Measurements from ENCODE around the gene EDN2. TPM values are rescaled to one million over a fixed set of nuclear protein-coding genes. Genes with fewer than 3 reads are reported as not detected.
A peak's percentile ranks its signal among the peaks of the same experiment; 100 is the strongest.

EDN2 gene
- total RNA-seq, 1 experiment from 2014 or later = 0.24 TPM

DNA sequence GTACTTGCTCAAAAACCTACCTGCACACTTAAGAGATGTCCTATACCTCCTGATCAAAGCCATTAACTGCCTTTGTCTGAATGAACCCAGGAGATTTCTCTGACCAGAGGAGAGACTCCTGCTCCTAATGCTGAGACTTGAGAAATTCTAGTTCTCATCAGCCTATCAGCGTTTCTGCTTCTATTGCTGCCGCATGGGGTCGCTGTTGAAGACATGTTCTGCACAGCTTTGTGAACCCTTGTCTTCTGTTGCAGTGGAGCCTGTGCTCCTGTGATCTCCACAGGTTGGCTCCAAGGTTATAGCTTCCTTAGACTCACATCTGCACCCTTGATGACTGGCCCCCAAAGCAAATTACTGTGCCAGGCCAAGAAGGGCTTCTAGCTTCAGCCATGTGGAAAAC is 40.2 kb downstream of the EDN2 start:
- Histone ChIP-seq H2BK20ac (ENCODE audit: low read depth, low read length, poor library complexity, severe bottlenecking) (no peak overlapping the region), H3K14ac (ENCODE audit: insufficient read depth, low read length) (no peak overlapping the region), H4K91ac (ENCODE audit: insufficient read length, low read depth, low read length) (no peak overlapping the region), H3K9ac (ENCODE audit: extremely low read depth, insufficient read length, low read length) (no peak overlapping the region), H2BK12ac (ENCODE audit: insufficient read length, low read depth, low read length) (no peak overlapping the region), H3K4me1 (ENCODE audit: insufficient read depth, low read length) (no peaks in the 10 kb centered on the region), H4K5ac (ENCODE audit: insufficient read length, low read depth, low read length) (no peak overlapping the region), H3K23me2 (ENCODE audit: insufficient read length, low read depth, low read length, poor library complexity, severe bottlenecking) (no peaks in the 10 kb centered on the region), H2BK120ac (ENCODE audit: low read depth, low read length, poor library complexity, severe bottlenecking) (no peak overlapping the region), H3K18ac (ENCODE audit: insufficient read length, low read depth, low read length) (no peak overlapping the region), H3K27me3 (ENCODE audit: insufficient read depth, low read length) (no peaks in the 10 kb centered on the region), H3K79me1 (ENCODE audit: insufficient read depth, low read depth, low read length, poor library complexity, severe bottlenecking) (no peaks in the 10 kb centered on the region), H3K27ac (ENCODE audit: insufficient read length, low read depth, low read length) (no peak overlapping the region), H4K8ac (replicated peaks; ENCODE audit: insufficient read length, low read depth, low read length) (no peak overlapping the region), H3K4me2 (ENCODE audit: insufficient read depth, insufficient read length, low read length) (no peak overlapping the region), H3K4ac (ENCODE audit: low read depth, low read length) (no peak overlapping the region), H2BK5ac (ENCODE audit: insufficient read length, low read length) (no peak overlapping the region), H2AFZ (ENCODE audit: low read length) (no peak overlapping the region), H3K79me2 (ENCODE audit: insufficient read depth, low read length) (no peaks in the 10 kb centered on the region), H3K23ac (ENCODE audit: insufficient read length, low read depth, low read length) (no peak overlapping the region), H3K56ac (ENCODE audit: insufficient read length, low read depth, low read length) (no peak overlapping the region), H2AK5ac (ENCODE audit: insufficient read length, low read length) (no peak overlapping the region), H4K20me1 (ENCODE audit: control insufficient read depth, insufficient read depth, insufficient read length) (no peaks in the 10 kb centered on the region), H2BK15ac (ENCODE audit: low read depth, low read length) (no peak overlapping the region), H3K9me3 (ENCODE audit: control insufficient read depth, low read depth, low read length) (no peaks in the 10 kb centered on the region), H3T11ph (ENCODE audit: low read length) (no peak overlapping the region)
- no peak for DNase-seq
- no peak overlapping the region for H3K4me3 Mint-ChIP-seq
- peaks cover 11% of the 10 kb centered on the region for H3K27me3 Mint-ChIP-seq (ENCODE audit: low read depth)
- TF ChIP-seq, protein P1, sequence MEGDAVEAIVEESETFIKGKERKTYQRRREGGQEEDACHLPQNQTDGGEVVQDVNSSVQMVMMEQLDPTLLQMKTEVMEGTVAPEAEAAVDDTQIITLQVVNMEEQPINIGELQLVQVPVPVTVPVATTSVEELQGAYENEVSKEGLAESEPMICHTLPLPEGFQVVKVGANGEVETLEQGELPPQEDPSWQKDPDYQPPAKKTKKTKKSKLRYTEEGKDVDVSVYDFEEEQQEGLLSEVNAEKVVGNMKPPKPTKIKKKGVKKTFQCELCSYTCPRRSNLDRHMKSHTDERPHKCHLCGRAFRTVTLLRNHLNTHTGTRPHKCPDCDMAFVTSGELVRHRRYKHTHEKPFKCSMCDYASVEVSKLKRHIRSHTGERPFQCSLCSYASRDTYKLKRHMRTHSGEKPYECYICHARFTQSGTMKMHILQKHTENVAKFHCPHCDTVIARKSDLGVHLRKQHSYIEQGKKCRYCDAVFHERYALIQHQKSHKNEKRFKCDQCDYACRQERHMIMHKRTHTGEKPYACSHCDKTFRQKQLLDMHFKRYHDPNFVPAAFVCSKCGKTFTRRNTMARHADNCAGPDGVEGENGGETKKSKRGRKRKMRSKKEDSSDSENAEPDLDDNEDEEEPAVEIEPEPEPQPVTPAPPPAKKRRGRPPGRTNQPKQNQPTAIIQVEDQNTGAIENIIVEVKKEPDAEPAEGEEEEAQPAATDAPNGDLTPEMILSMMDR (conservative IDR thresholded peaks at IDR 0.05) = peak; percentile 58
- H3K27ac Mint-ChIP-seq = no peak overlapping the region
- peaks cover 14 to 20% of the 10 kb centered on the region in 2 experiments for H3K9me3 Mint-ChIP-seq
- H3K4me1 Mint-ChIP-seq = peaks cover 9 to 16% of the 10 kb centered on the region in 2 experiments; a peak in 3 of 4 replicates
- WGBS (ENCODE audit: extremely low coverage, insufficient read length, low lambda C conversion rate) = no CpG with 5 or more reads among the region's 3 CpGs
- peaks cover 1 to 17% (median 4%) of the 10 kb centered on the region in 3 experiments; a peak in 6 of 7 replicates for H3K36me3 Mint-ChIP-seq (ENCODE audit: insufficient read depth in 1 of 3, low read depth in 3 of 3)

Measured in H9 (cell line).